ENCODE measurements around the gene ZNF346. TPM values are rescaled to one million over a fixed set of nuclear protein-coding genes. Genes with fewer than 3 reads are reported as not detected.
"Not testable (repeated sequence)": the region's sequence is repeated elsewhere in the genome, so short reads cannot be mapped to it uniquely, and the experiment has no call there.

The ZNF346 gene
- total RNA-seq, 2 experiments from 2014 or later, result 36.6 to 42.4 TPM

- H2AFZ ChIP-seq (ENCODE audit: low read length), result no peak overlapping the region
- H3K9me2 ChIP-seq (ENCODE audit: insufficient read depth, low read length), result no peaks in the 10 kb centered on the region
- no peak for TF ChIP-seq EZH2phosphoT487 (IDR thresholded peaks at IDR 0.05; ENCODE audit: borderline replicate concordance, low read depth, low read length)
- TF ChIP-seq CTCF (conservative IDR thresholded peaks at IDR 0.05; ENCODE audit: low read length), result no peak
- no peak overlapping the region for H3K4me2 ChIP-seq (ENCODE audit: low read length)
- H3K79me2 ChIP-seq (ENCODE audit: insufficient read depth, low read depth, low read length), result peaks cover 63% of the 10 kb centered on the region
- H3K27ac ChIP-seq (ENCODE audit: low read depth, low read length, poor library complexity, severe bottlenecking), result no peak overlapping the region
- H3K4me3 ChIP-seq (ENCODE audit: low read depth, low read length, poor library complexity, severe bottlenecking), result no peak overlapping the region
- DNase-seq (ENCODE audit: low spot score), result no peak
- intact Hi-C loops (cut with micrococcal nuclease; ENCODE audit: unreplicated experiment), result no loop called here
- no peaks in the 10 kb centered on the region for H3K9me3 ChIP-seq (ENCODE audit: low read length)
- CTCF ChIA-PET (ENCODE audit: unreplicated experiment), result no interaction called here
- peaks cover 72% of the 10 kb centered on the region for H3K36me3 ChIP-seq (ENCODE audit: insufficient read depth, low read length)
- peaks cover 5% of the 10 kb centered on the region; the same call in 1 of the 2 replicates for H4K20me1 ChIP-seq (ENCODE audit: insufficient read depth, low read length)
- no TSS peak for BruUV-seq (replicated peaks)
- POLR2A ChIA-PET, result interaction anchor here (0.7 to 1.2 kb wide), 2 partner anchors 105 to 426 kb away, joined by 3 to 4 read pairs; no protein-coding TSS in a partner anchor
- peaks cover 19% of the 10 kb centered on the region for H3K4me1 ChIP-seq (ENCODE audit: insufficient read depth, low read length, poor library complexity, severe bottlenecking)
Measured at GRCh38 chr5:176980818-176981217, 41.7 kb upstream of the ZNF346 start.

GRCh38 chr5:176983112-176983511 is 39.4 kb upstream of the ZNF346 start:
- H3K9me2 ChIP-seq (ENCODE audit: insufficient read depth, low read length); BruUV-seq (replicated peaks); H3K4me2 ChIP-seq (ENCODE audit: low read length); DNase-seq (ENCODE audit: low spot score); H3K9me3 ChIP-seq (ENCODE audit: low read length); CTCF ChIA-PET (ENCODE audit: unreplicated experiment); H2AFZ ChIP-seq (ENCODE audit: low read length); intact Hi-C loops (cut with micrococcal nuclease; ENCODE audit: unreplicated experiment); H3K4me3 ChIP-seq (ENCODE audit: low read depth, low read length, poor library complexity, severe bottlenecking); H3K27ac ChIP-seq (ENCODE audit: low read depth, low read length, poor library complexity, severe bottlenecking); POLR2A ChIA-PET; H4K20me1 ChIP-seq (ENCODE audit: insufficient read depth, low read length): not testable (repeated sequence)
- H3K4me1 ChIP-seq (ENCODE audit: insufficient read depth, low read length, poor library complexity, severe bottlenecking), result peaks cover 42% of the 10 kb centered on the region
- H3K79me2 ChIP-seq (ENCODE audit: insufficient read depth, low read depth, low read length), result peaks cover 71% of the 10 kb centered on the region
- peaks cover 73% of the 10 kb centered on the region for H3K36me3 ChIP-seq (ENCODE audit: insufficient read depth, low read length)

- Histone ChIP-seq H3K36me3 (ENCODE audit: insufficient read depth, low read length) (peaks cover 73% of the 10 kb centered on the region), H3K79me2 (ENCODE audit: insufficient read depth, low read depth, low read length) (peaks cover 72% of the 10 kb centered on the region), H3K4me1 (ENCODE audit: insufficient read depth, low read length, poor library complexity, severe bottlenecking) (peaks cover 46% of the 10 kb centered on the region)
- H3K4me3 ChIP-seq (ENCODE audit: low read depth, low read length, poor library complexity, severe bottlenecking); POLR2A ChIA-PET; H3K9me2 ChIP-seq (ENCODE audit: insufficient read depth, low read length); H3K27ac ChIP-seq (ENCODE audit: low read depth, low read length, poor library complexity, severe bottlenecking); H3K9me3 ChIP-seq (ENCODE audit: low read length); H3K4me2 ChIP-seq (ENCODE audit: low read length); H2AFZ ChIP-seq (ENCODE audit: low read length); intact Hi-C loops (cut with micrococcal nuclease; ENCODE audit: unreplicated experiment); H4K20me1 ChIP-seq (ENCODE audit: insufficient read depth, low read length); DNase-seq (ENCODE audit: low spot score); BruUV-seq (replicated peaks); CTCF ChIA-PET (ENCODE audit: unreplicated experiment): not testable (repeated sequence)
Measured at GRCh38 chr5:176983593-176983992, 38.9 kb upstream of the ZNF346 start.

- H4K20me1 ChIP-seq (ENCODE audit: insufficient read depth, low read length), result not testable (repeated sequence)
Measured at GRCh38 chr5:176984176-176984575, 38.3 kb upstream of the ZNF346 start.

More at GRCh38 chr5:176984176-176984575, 38.3 kb upstream of the ZNF346 start:
- H3K4me3 ChIP-seq (ENCODE audit: low read depth, low read length, poor library complexity, severe bottlenecking); H3K9me2 ChIP-seq (ENCODE audit: insufficient read depth, low read length); BruUV-seq (replicated peaks); H3K9me3 ChIP-seq (ENCODE audit: low read length); POLR2A ChIA-PET; CTCF ChIA-PET (ENCODE audit: unreplicated experiment); H2AFZ ChIP-seq (ENCODE audit: low read length); DNase-seq (ENCODE audit: low spot score); H3K4me2 ChIP-seq (ENCODE audit: low read length); H3K27ac ChIP-seq (ENCODE audit: low read depth, low read length, poor library complexity, severe bottlenecking); intact Hi-C loops (cut with micrococcal nuclease; ENCODE audit: unreplicated experiment): not testable (repeated sequence)
- peaks cover 67% of the 10 kb centered on the region for H3K36me3 ChIP-seq (ENCODE audit: insufficient read depth, low read length)
- peaks cover 52% of the 10 kb centered on the region for H3K4me1 ChIP-seq (ENCODE audit: insufficient read depth, low read length, poor library complexity, severe bottlenecking)
- H3K79me2 ChIP-seq (ENCODE audit: insufficient read depth, low read depth, low read length), result peaks cover 75% of the 10 kb centered on the region
